Cardiac fibroblast (primary cell): ENCODE data around the gene SMC4.

Source experiments
- DNase-seq, 2 donors: peaks; one replicate each; pipeline versions ENCODE4 v3.0.0 to v3.0.0-alpha.2; 2010; ENCODE audit warnings: low read depth in 2 of 2
- H3K4me3 ChIP-seq, 2 donors: replicated peaks in 1 of 2; 1 replicate in 1 of 2; 2 replicates in 1 of 2; pipeline ENCODE4 v1.5.1; 2011; ENCODE audit warnings: low read depth in 2 of 2, low read length in 2 of 2, mild to moderate bottlenecking in 2 of 2, moderate library complexity in 1 of 2
- TF ChIP-seq, protein P1 (sequence below): IDR thresholded peaks from one replicate; pipeline ENCODE4 v1.5.1; 2011; ENCODE audit warnings: low read depth, mild to moderate bottlenecking, low read length, inconsistent platforms

Gene SMC4

DNA sequence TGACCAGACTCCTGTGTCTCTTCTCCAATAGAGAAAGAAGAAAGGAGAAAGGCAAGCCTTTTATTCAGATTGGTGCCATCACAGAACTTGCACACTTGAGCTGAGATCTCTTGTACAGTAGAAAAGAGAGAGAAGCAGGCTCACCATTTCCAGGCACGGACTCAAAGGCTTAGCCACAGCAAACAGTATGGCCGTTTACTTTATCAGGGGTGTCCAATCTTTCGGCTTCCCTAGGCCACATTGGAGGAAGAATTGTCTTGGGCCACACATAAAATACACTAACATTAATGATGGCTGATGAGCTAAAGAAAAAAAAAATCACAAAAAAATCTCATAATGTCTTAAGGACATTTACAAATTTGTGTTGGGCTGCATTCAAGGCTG is 5.4 kb upstream of the SMC4 start:
- H3K4me3 ChIP-seq: no peak overlapping the region
- DNase-seq: no peak
- TF ChIP-seq, protein P1, sequence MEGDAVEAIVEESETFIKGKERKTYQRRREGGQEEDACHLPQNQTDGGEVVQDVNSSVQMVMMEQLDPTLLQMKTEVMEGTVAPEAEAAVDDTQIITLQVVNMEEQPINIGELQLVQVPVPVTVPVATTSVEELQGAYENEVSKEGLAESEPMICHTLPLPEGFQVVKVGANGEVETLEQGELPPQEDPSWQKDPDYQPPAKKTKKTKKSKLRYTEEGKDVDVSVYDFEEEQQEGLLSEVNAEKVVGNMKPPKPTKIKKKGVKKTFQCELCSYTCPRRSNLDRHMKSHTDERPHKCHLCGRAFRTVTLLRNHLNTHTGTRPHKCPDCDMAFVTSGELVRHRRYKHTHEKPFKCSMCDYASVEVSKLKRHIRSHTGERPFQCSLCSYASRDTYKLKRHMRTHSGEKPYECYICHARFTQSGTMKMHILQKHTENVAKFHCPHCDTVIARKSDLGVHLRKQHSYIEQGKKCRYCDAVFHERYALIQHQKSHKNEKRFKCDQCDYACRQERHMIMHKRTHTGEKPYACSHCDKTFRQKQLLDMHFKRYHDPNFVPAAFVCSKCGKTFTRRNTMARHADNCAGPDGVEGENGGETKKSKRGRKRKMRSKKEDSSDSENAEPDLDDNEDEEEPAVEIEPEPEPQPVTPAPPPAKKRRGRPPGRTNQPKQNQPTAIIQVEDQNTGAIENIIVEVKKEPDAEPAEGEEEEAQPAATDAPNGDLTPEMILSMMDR: no peak

DNA sequence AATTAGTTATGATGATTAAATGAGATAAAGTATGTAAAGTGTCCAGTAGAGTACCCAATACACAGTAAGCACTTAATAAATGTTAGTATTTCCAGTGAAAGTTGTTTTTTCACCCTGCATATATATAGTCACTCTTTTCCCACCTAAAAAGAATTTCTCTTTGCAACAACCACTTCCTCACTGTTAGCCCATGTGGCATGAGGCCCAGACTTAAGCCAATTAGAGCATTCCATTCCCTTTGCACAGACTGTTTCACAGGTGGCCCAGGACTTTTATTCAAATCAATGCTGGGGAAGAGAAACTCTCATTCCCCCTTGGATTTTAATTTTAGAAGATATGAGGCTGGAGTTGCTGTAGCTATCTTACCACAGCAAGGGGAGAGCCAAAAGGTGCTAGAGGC is 4.2 kb upstream of the SMC4 start:
- TF ChIP-seq, protein P1: no peak

DNA sequence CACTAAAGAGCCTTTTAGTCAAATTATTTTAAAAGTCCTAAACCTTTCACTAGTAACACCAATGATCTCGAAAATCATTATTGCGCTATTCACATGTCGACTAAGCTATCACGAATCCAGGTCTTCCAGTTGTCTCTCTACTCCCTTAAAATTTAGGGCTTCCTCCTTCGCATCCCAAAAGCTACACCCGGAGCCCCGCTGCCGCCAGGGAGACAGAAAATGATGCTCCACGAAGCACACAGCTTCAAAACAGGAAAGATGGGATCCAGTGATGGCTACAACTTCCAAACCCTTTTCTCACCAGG is 678 bp upstream of the SMC4 start:
- H3K4me3 ChIP-seq: peak overlapping the region; percentile 61 to 89
- TF ChIP-seq, protein P1: peak; percentile 17
- DNase-seq: no peak

More for the DNA sequence above, 4.2 kb upstream of the SMC4 start:
- no peak overlapping the region for H3K4me3 ChIP-seq
- peak; percentile 69 to 70 for DNase-seq

DNA sequence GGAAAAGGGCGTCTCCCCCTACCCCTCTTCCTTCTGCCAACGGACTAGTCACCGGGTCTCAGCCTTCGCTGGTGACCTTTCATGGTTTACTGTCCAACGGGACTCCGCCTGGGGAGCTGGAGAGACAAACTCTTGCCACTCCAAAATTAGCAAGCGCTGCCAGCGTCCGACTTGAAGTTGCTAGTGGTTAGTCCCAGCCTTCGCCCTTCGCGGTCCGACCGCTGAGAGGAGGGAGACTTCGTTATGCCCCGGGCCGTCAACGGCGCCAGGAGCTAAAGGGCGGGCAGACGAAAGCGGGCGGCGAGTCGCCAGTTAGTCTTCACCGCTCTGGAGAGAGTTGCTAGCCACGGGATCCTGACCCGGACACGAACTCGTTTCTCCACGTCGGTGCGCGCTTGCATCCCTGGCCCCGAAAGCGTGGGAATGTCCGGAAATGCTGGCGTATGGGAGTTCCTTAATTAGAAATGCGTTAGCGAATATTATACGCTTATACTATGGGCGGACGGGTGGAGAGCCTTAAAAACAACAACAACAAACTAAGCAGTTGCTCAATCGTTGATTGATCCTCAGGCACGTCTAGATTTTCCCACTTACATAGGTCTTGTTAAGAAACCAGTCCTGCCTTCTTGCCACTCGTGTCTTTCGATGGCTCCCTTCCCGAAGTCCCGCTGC is 716 bp downstream of the SMC4 start:
- TF ChIP-seq, protein P1: no peak
- peak; percentile 62 to 79 for DNase-seq
- peak overlapping the region; percentile 61 to 89 for H3K4me3 ChIP-seq

DNA sequence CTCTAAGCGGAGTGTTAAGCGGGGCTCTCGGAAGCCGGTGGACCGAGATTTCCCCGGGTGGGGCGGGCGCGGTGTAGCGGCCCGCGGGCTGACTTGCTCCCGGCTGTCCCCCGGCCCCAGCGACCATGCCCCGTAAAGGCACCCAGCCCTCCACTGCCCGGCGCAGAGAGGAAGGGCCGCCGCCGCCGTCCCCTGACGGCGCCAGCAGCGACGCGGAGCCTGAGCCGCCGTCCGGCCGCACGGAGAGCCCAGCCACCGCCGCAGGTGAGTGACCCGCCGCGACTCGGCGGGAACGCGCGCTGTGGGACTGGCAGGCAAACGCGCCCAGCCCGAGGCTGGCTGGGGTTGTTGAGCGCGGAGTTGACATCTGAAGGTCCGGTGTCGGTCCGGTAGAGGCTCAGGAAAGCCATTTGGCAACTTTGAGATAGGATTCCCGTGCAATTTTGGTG is 1.3 kb downstream of the SMC4 start:
- peak overlapping the region; percentile 61 to 89 for H3K4me3 ChIP-seq
- no peak for DNase-seq
- TF ChIP-seq, protein P1: no peak

DNA sequence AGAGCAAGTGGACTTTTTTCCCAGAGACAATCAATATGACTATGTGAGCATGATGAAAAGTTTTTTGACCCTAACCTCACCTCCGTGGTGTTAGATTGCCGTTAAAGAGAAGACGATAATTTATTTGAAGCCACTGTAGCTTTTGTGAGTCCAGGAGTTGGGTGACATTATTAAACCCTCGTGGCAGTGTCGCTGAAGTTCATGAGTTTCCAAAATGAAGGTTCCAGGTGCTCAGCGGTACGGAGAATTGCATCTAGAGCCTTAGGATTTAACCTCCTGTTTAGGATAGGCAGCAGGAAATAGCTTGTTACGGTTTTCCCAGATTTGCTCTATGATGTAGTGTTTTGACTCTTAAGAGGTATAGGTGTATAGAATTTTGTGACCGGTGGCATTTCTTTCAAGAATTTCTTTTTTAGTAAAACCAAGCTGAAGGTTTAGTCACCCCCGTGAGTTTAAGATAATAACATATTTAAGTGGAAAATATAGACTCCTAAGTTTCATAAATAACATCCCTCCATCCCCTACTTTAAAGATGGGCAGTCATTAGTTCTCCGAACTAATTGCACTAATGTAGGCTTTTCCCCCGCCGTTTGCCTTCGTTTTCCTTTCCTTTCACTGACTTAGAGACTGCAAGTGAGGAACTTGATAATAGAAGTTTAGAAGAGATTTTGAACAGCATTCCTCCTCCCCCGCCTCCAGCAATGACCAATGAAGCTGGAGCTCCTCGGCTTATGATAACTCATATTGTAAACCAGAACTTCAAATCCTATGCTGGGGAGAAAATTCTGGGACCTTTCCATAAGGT is 2.0 kb downstream of the SMC4 start:
- H3K4me3 ChIP-seq: peak overlapping the region; percentile 61 to 89
- DNase-seq: peak; percentile 82 to 89
- TF ChIP-seq, protein P1: no peak
